ENCODE data around the gene GRIK5. TPM values are rescaled to one million over a fixed set of nuclear protein-coding genes. Genes with fewer than 3 reads are reported as not detected.

The GRIK5 gene
- total and polyA plus RNA-seq, 4 donors = 0.09 to 0.42 (median 0.17) TPM; not detected in 1

DNA sequence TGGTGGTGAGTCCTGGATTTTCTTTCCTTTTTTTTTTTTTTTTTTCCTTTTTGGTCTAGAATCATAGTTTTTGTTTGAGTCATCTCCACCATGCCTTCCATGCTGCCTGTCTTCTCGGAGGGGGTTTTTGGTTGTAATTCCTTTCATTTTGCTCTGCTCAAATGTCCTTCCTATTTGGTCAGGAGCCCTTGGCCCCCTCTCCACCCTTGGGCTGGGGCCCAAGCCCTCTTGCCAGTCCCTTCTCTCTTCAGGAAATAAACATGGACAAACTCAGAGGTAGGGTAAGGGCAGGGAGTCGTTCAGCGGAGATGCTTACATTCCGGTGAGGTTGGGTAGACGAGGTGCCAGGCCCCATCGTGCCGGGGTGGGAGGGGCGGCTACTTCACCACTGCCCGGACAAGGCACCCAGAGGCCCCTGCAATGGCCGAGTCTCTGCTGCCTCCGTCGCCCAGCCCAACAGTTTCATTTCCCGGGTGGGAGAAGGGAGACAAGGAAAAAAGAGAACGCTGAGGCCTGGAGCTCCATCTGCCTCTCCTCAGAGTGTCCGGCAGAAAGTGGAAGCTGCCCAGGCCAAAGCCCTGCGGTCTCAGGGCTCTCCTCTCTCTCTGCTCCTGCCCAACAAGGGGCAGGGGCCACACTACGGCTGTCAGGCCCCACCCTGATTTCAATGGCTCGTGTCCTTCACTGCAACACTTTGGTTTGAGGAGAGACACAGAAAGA lies 18.6 kb upstream of the GRIK5 start:
- Histone ChIP-seq H3K4me3 (ENCODE audit: low read depth in 1 of 3, low read length in 3 of 3) (no peak overlapping the region), H3K9me3 (ENCODE audit: control insufficient read depth in 4 of 4, low read length in 3 of 4) (no peaks in the 10 kb centered on the region), H3K36me3 (ENCODE audit: control insufficient read depth in 4 of 4, insufficient read depth in 3 of 4, low read depth in 1 of 4, low read length in 3 of 4) (no peaks in the 10 kb centered on the region), H3K27me3 (ENCODE audit: control insufficient read depth in 4 of 4, insufficient read depth in 4 of 4, low read length in 3 of 4) (no peaks in the 10 kb centered on the region), H3K4me1 (ENCODE audit: control insufficient read depth in 4 of 4, insufficient read depth in 4 of 4, low read length in 3 of 4) (no peaks in the 10 kb centered on the region), H3K27ac (ENCODE audit: low read depth in 1 of 2, low read length in 2 of 2) (no peak overlapping the region), H3K9ac (ENCODE audit: low read depth in 1 of 2, low read length in 2 of 2) (no peak overlapping the region)
- 68% methylated on average over 18 of the region's 18 CpGs for WGBS
- TF ChIP-seq TAF1 (conservative IDR thresholded peaks at IDR 0.05) = no peak
- TF ChIP-seq RXRA (IDR thresholded peaks at IDR 0.05) = no peak
- TF ChIP-seq, protein P1, sequence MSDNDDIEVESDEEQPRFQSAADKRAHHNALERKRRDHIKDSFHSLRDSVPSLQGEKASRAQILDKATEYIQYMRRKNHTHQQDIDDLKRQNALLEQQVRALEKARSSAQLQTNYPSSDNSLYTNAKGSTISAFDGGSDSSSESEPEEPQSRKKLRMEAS (IDR thresholded peaks at IDR 0.05) = no peak
- TF ChIP-seq HNF4A (conservative IDR thresholded peaks at IDR 0.05) = no peak
- TF ChIP-seq YY1 (IDR thresholded peaks at IDR 0.05) = no peak
- TF ChIP-seq, protein P2, sequence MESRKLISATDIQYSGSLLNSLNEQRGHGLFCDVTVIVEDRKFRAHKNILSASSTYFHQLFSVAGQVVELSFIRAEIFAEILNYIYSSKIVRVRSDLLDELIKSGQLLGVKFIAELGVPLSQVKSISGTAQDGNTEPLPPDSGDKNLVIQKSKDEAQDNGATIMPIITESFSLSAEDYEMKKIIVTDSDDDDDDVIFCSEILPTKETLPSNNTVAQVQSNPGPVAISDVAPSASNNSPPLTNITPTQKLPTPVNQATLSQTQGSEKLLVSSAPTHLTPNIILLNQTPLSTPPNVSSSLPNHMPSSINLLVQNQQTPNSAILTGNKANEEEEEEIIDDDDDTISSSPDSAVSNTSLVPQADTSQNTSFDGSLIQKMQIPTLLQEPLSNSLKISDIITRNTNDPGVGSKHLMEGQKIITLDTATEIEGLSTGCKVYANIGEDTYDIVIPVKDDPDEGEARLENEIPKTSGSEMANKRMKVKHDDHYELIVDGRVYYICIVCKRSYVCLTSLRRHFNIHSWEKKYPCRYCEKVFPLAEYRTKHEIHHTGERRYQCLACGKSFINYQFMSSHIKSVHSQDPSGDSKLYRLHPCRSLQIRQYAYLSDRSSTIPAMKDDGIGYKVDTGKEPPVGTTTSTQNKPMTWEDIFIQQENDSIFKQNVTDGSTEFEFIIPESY (IDR thresholded peaks at IDR 0.05) = no peak
- no peak for TF ChIP-seq FOXA1 (IDR thresholded peaks at IDR 0.05)
- TF ChIP-seq HNF4G (IDR thresholded peaks at IDR 0.05) = no peak
- TF ChIP-seq, protein P3, sequence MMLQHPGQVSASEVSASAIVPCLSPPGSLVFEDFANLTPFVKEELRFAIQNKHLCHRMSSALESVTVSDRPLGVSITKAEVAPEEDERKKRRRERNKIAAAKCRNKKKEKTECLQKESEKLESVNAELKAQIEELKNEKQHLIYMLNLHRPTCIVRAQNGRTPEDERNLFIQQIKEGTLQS (IDR thresholded peaks at IDR 0.05) = no peak
- no peak for TF ChIP-seq EGR1 (IDR thresholded peaks at IDR 0.05; ENCODE audit: low read depth in 2 of 2)
- no peak for TF ChIP-seq RAD21 (IDR thresholded peaks at IDR 0.05)
- TF ChIP-seq, protein P4, sequence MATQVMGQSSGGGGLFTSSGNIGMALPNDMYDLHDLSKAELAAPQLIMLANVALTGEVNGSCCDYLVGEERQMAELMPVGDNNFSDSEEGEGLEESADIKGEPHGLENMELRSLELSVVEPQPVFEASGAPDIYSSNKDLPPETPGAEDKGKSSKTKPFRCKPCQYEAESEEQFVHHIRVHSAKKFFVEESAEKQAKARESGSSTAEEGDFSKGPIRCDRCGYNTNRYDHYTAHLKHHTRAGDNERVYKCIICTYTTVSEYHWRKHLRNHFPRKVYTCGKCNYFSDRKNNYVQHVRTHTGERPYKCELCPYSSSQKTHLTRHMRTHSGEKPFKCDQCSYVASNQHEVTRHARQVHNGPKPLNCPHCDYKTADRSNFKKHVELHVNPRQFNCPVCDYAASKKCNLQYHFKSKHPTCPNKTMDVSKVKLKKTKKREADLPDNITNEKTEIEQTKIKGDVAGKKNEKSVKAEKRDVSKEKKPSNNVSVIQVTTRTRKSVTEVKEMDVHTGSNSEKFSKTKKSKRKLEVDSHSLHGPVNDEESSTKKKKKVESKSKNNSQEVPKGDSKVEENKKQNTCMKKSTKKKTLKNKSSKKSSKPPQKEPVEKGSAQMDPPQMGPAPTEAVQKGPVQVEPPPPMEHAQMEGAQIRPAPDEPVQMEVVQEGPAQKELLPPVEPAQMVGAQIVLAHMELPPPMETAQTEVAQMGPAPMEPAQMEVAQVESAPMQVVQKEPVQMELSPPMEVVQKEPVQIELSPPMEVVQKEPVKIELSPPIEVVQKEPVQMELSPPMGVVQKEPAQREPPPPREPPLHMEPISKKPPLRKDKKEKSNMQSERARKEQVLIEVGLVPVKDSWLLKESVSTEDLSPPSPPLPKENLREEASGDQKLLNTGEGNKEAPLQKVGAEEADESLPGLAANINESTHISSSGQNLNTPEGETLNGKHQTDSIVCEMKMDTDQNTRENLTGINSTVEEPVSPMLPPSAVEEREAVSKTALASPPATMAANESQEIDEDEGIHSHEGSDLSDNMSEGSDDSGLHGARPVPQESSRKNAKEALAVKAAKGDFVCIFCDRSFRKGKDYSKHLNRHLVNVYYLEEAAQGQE (IDR thresholded peaks at IDR 0.05) = no peak
- DNase-seq (ENCODE audit: low spot score) = no peak

DNA sequence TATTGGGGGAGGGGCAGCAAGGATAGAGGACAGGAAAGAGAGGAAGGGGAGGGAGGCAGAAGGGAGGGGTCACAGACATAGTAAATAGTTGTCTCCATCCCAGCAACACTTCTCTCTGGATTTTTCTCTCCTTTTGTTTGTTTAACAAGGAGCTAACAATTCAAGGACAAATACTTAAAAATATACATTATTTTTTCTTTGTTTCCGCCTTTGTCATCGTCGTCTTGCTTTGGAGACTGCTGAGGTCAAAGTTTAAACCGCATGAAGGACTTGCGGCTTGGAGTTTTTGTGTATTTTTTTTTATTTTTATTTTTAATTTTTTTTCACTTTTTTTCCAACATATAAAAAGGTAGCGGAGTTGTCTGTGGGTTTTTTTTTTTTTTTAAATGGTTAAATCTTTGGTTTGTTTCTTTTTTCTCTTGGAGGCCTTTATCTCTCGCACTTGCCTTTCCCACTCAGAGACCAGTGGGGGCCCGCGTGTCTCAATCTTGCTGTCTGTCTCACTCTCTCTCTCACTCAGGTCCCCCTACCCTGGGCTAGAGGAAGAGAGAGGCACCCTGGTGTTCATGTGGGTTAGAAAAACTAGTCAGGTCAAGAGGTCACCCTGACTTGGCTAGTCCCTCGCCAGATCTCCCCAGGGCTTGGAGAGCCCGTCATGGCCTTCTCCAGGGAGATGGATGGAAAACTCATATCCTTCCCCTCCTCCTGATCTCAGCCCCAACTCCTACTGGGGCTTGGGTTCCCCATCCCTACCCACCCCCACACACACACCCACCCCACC lies 17.0 kb upstream of the GRIK5 start:
- H3K9me3 ChIP-seq (ENCODE audit: control insufficient read depth in 4 of 4, low read length in 3 of 4) = no peaks in the 10 kb centered on the region
- 82% methylated on average over 11 of the region's 11 CpGs for WGBS
- no peak for TF ChIP-seq SP1 (IDR thresholded peaks at IDR 0.05)
- TF ChIP-seq, protein P4 (IDR thresholded peaks at IDR 0.05) = no peak
- TF ChIP-seq GABPA (IDR thresholded peaks at IDR 0.05 in 1 of 2, conservative IDR thresholded peaks at IDR 0.05 in 1 of 2) = no peak
- TF ChIP-seq, protein P5, sequence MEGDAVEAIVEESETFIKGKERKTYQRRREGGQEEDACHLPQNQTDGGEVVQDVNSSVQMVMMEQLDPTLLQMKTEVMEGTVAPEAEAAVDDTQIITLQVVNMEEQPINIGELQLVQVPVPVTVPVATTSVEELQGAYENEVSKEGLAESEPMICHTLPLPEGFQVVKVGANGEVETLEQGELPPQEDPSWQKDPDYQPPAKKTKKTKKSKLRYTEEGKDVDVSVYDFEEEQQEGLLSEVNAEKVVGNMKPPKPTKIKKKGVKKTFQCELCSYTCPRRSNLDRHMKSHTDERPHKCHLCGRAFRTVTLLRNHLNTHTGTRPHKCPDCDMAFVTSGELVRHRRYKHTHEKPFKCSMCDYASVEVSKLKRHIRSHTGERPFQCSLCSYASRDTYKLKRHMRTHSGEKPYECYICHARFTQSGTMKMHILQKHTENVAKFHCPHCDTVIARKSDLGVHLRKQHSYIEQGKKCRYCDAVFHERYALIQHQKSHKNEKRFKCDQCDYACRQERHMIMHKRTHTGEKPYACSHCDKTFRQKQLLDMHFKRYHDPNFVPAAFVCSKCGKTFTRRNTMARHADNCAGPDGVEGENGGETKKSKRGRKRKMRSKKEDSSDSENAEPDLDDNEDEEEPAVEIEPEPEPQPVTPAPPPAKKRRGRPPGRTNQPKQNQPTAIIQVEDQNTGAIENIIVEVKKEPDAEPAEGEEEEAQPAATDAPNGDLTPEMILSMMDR (IDR thresholded peaks at IDR 0.05; ENCODE audit: low read depth, low read length, missing input control) = no peak
- TF ChIP-seq EGR1 (IDR thresholded peaks at IDR 0.05; ENCODE audit: low read depth in 2 of 2) = no peak
- TF ChIP-seq, protein P3 (IDR thresholded peaks at IDR 0.05) = no peak
- TF ChIP-seq, protein P2 (IDR thresholded peaks at IDR 0.05) = no peak
- no peak overlapping the region for H3K27ac ChIP-seq (ENCODE audit: low read depth in 1 of 2, low read length in 2 of 2)
- no peak overlapping the region for H3K9ac ChIP-seq (ENCODE audit: low read depth in 1 of 2, low read length in 2 of 2)
- no peak for DNase-seq (ENCODE audit: low spot score)
- no peaks in the 10 kb centered on the region for H3K36me3 ChIP-seq (ENCODE audit: control insufficient read depth in 4 of 4, insufficient read depth in 3 of 4, low read depth in 1 of 4, low read length in 3 of 4)
- no peaks in the 10 kb centered on the region for H3K27me3 ChIP-seq (ENCODE audit: control insufficient read depth in 4 of 4, insufficient read depth in 4 of 4, low read length in 3 of 4)
- no peaks in the 10 kb centered on the region for H3K4me1 ChIP-seq (ENCODE audit: control insufficient read depth in 4 of 4, insufficient read depth in 4 of 4, low read length in 3 of 4)
- H3K4me3 ChIP-seq (ENCODE audit: low read depth in 1 of 3, low read length in 3 of 3) = no peak overlapping the region

All from liver (tissue), 9 donors.